Urothelium cell line (cell line): ENCODE data around the gene SCMH1.

Experiments used
- DNase-seq: peaks from one replicate; pipeline ENCODE4 v3.0.0; 2011; ENCODE audit warnings: low spot score, mixed read lengths
- FAIRE-seq: peaks from 2 replicates; lab custom pipeline; 2011; peaks lifted over from hg19 to GRCh38; lab: Jason Lieb, UNC

SCMH1 gene

GRCh38 chr1:41241749-41242341 lies at the start of gene SCMH1:
SCMH1 (minus strand) TSS chr1:41242306; CDS start chr1:41186133, 56,173 bp downstream.
- FAIRE-seq = peak; percentile 17

GRCh38 chr1:41291195-41291594 lies 49.1 kb upstream of the SCMH1 start:
- FAIRE-seq (peak; percentile 53), DNase-seq (no peak)

More at GRCh38 chr1:41241749-41242341, at the start of gene SCMH1:
- peak; percentile 85 for DNase-seq

GRCh38 chr1:41289196-41289595 lies 47.1 kb upstream of the SCMH1 start:
- FAIRE-seq (no peak), DNase-seq (no peak)

- no peak for FAIRE-seq
- no peak for DNase-seq
Measured at GRCh38 chr1:41286992-41287391, 44.9 kb upstream of the SCMH1 start.

GRCh38 chr1:41286486-41286885 lies 44.4 kb upstream of the SCMH1 start:
- FAIRE-seq (no peak), DNase-seq (no peak)

GRCh38 chr1:41285818-41286217 lies 43.7 kb upstream of the SCMH1 start:
- FAIRE-seq (no peak), DNase-seq (no peak)

DNA sequence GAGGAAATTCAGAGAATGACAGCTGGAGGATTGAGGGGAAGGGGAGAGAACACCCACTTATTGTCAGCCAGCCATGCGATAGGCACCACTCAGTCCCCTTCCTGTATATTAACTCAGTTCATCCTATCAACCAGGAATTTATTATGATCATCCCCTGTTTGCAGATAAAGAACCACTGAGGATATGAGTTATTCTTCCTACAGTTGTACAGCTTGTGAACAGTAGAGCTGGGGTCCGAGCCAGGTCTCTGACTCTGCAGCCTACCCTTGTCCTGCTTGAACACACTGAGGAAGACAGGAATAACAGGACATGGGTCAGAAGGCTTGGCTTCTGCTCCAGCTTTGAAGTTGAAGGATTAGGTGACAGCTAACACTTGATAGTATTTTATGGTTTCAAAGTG lies 42.0 kb upstream of the SCMH1 start:
- DNase-seq (no peak), FAIRE-seq (no peak)

- peak; percentile 44 for FAIRE-seq
- peak; percentile 78 for DNase-seq
Measured at GRCh38 chr1:41282679-41283317, 40.7 kb upstream of the SCMH1 start.

DNA sequence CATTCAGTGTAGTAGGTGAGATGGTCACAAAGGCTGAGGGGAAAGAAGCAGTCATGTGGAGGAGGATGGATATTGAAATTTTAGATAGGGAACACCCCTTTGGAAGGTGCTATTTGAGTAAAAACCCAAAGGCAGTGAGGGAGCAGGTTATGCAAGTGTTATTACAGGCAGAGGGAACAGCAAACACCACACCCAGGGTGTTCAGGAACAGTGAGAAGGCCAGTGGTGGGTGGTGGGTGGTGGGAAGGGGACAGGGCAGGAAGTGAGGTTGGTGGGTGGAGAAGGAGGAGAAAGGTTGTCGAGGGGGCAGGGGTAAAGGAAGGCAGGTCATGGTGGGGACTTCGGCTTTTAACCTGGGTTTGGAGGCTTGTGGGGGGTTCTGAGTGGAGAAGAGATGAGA lies 39.2 kb upstream of the SCMH1 start:
- FAIRE-seq (peak; percentile 27), DNase-seq (no peak)

DNA sequence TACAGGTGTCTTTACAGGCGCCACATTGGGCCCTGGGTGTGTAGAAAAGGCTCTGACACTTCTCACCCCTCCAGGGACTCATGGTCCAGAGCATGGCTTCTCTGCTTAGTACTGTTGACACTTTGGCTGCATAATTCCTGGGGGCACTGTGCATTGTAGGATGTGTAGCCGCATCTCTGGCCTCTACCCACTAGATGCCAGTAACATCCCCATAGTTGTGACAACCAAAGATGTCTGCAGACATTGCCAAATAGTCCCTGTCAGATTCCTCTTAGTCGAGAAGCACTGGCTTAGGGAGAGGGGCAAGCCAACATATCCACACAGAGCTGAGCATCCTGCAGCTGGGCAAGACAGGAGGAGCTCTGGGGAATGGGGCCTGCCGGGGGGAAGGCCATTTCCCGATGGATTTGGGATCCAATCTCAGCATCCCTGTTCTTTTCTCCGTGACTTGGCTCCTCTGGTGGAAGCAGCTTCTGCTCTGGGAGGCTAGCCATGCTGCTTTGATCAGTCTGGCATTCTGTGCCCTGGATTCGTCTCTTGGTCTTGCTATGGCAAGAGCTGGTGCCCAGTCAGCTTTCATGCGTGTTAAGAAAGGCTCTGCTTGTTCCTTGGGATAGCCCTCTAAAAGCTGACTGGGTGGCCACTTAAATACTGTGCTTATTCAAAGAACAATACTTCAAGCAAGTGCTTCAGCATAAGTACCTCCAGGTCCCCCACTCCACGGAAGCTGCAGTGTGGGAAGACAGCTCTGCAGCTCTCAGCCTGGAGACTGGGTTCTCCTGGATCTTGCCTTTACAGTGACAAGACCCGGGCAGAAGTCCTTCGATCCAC lies 38.3 kb upstream of the SCMH1 start:
- no peak for DNase-seq
- FAIRE-seq = peak; percentile 30

GRCh38 chr1:41278076-41278475 lies 36.0 kb upstream of the SCMH1 start:
- no peak for FAIRE-seq
- DNase-seq = no peak

DNA sequence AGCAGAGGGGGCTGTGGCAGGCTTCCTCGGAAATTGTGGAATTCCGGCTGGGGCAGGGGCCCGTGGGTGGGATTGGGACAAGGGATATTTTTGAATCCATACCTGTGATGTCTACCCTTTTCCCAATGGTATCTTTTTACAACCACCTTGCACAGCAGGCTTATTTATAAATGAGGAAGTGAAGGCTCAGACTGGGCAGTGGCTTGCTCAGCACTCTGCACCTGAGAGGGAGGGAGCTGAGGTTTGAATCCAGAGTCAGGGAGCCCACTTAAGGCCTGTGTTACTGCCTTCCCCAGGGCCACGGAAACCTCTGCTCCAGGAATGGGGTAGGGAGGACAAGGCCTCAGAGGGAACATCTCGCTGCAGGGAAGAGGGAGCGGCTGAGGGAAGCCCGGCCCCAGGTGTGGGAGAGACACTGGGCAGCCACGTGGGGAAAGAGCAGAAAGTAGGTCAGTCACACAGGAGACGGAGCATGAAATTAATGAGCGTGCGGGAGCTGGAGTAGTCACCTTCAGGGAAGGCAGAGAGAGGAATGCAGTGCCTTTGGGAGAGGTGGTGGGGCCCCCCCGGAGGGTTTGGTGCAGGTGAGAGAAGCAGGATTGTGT lies 35.4 kb upstream of the SCMH1 start:
- FAIRE-seq = no peak

DNA sequence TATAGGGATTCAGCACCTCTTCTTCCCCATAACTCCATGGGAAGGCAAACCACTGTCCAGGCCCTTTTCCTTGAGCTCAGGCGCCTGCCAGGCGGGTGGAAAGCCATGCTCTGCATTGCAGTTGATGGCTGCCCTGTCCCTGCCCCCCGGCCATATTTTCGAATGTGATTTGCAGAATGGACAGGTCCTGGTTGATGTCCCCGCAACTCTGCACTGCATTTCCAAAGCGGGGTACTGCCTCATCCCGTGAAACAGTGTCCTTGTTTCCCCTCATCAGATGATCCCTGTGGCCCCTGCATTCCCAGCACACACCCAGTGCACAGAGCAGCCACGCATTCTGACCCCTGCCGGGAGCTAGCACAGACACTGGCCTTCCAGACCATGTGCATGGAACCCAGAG lies 33.7 kb upstream of the SCMH1 start:
- FAIRE-seq = peak; percentile 66
- DNase-seq = no peak

More for the DNA sequence above, 35.4 kb upstream of the SCMH1 start:
- no peak for DNase-seq

DNA sequence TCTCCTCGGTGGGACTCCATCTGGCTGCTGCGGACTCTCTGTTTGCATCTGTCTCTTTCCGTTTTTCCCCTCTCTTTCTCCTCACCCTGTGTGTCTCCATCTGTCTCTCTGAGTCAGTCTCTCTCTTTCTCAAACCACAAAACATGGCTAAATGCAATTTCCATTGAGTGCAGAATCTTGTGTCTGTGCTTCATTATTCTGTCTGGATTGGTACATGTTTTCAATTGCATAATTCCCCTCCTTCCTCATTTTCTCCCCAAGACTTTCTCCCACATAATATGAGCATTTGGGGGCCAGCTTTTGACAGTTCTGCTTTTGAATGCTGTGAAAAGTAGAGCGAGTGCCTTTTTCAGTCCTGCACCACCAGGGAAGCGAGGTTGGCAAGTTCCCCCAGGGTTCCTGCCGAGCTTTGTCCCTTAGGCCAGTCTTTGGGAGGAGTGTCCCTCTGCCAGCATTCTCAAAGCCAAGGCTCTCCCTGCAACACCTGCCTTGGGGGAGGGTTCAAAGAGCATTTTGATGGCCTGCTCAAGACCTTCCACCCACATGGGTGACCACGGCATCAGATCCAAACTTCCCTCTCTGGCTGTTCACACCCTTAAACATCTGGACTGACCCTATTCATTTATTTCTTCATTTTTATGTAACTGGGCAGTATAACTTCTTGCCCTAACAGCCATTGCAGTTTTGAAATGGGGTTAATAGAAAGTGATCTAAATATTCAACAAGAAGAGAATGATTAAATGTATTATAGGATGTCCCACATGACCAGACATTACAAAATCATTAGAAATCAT lies 32.8 kb upstream of the SCMH1 start:
- no peak for DNase-seq
- FAIRE-seq = no peak

- FAIRE-seq (no peak), DNase-seq (no peak)
Measured at GRCh38 chr1:41272601-41273000, 30.5 kb upstream of the SCMH1 start.

GRCh38 chr1:41268154-41268770 lies 26.2 kb upstream of the SCMH1 start:
- FAIRE-seq (peak; percentile 87), DNase-seq (peak; percentile 94)

- DNase-seq (no peak), FAIRE-seq (no peak)
Measured at GRCh38 chr1:41261926-41262618, 20.0 kb upstream of the SCMH1 start.

DNA sequence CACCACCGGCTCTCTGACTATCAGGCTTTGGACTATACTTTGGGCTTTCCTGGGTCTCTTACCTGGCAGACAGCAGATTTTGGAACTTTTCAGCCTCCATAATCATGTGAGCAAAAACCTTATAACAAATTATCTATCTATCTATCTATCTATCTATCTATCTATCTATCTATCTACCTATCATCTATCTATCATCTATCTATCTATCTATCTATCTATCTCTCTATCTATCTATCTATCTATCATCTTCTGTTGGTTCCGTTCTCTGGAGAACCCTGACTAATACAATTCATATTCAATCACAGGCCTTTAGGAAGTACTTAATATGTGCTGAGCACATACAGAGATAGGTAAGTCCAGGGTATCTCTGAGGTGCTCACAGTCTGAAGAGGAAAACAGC lies 18.7 kb upstream of the SCMH1 start:
- DNase-seq (no peak), FAIRE-seq (no peak)

DNA sequence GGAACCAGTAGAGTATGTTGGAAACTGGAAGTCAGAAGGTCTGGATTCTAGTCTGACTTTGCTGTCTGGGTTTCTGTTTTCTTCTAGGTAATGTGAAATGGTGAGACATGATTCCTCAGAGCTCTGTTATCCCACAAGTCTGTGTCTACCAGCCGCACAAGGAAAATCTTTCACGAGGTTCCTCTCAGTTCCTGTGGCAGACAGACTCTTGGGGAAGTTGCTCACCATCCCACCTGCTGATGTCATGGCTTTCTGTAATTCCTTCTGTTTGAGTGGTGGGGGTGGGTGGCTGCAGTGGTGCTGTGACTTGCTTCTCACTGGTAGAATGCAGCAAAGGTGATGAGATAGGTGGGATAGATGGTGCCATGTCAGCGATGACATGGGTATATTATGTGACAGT lies 17.1 kb upstream of the SCMH1 start:
- no peak for DNase-seq

DNA sequence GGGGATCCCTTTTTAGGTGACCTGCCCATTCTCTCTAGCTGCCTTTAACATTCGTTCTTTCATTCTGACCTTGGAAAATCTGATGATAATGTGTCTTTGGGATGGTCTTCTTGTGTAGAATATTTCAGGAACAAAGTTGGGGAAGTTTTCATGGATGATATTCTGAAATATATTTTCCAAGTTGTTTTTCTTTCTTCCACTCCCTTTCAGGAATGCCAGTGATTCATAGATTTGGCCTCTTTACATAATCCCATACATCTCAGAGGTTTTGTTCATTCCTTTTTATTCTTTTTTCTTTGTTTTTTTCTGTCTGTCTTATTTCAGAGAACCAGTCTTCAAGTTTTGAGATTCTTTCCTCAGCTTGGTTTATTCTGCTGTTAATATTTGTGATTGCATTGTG lies 13.9 kb upstream of the SCMH1 start:
- DNase-seq (no peak), FAIRE-seq (no peak)

More for the DNA sequence above, 17.1 kb upstream of the SCMH1 start:
- FAIRE-seq = no peak
